GM12801 (cell line): ENCODE data around the gene MTFMT.

Experiments used
- CTCF ChIP-seq: IDR thresholded peaks from one replicate; pipeline ENCODE4 v1.5.1; 2011; ENCODE audit warnings: control low read depth; ENCODE audit not compliant: insufficient read length; ENCODE audit errors: extremely low read depth

The MTFMT gene

DNA sequence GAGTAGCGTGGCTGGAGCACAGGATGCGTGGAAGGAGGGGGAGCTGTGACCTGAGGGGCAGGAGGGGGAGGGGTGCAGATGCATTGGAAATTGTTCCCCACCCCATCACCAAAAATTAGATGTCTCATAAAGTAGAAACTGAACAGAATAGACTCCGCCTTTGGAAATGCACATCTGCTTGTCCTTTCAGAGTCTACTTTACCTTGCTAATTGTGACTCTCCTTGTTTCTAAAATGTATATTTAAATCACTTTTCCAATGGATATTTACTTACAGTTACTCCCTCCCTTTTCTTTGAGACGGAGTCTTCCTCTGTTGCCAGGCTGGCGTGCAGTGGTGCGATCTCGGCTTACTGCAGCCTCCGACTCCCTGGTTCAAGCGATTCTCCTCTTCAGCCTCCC lies 70.3 kb downstream of the MTFMT start:
- TF ChIP-seq CTCF = no peak

- TF ChIP-seq CTCF = no peak
Observed at GRCh38 chr15:64954395-64954794, 75.0 kb downstream of the MTFMT start.

- no peak for TF ChIP-seq CTCF
Observed at GRCh38 chr15:64951777-64952418, 77.5 kb downstream of the MTFMT start.
